ENCODE measurements around the gene NPSR1. TPM values are rescaled to one million over a fixed set of nuclear protein-coding genes. Genes with fewer than 3 reads are reported as not detected.

The NPSR1 gene
- total RNA-seq, 2 experiments from 2014 or later = not detected

GRCh38 chr7:34723866-34724490 lies 66.0 kb downstream of the NPSR1 start:
- intact Hi-C loops (cut with DNase I, micrococcal nuclease) = no loop called here
- ChIA-PET POLR2A (no interaction called here), CTCF (no interaction called here)
- DNase-seq (no peak), ATAC-seq (no peak)
- Mint-ChIP-seq H3K27ac (no peak overlapping the region), H3K4me1 (peaks cover 18% of the 10 kb centered on the region), H3K36me3 (ENCODE audit: low read depth) (no peaks in the 10 kb centered on the region), H3K4me3 (no peak overlapping the region), H3K9me3 (ENCODE audit: low read depth) (peaks cover 2% of the 10 kb centered on the region), H3K27me3 (no peaks in the 10 kb centered on the region)

- POLR2A ChIA-PET = no interaction called here
- no peak overlapping the region for H3K4me3 Mint-ChIP-seq
- no peaks in the 10 kb centered on the region for H3K27me3 Mint-ChIP-seq
- intact Hi-C loops (cut with DNase I, micrococcal nuclease) = no loop called here
- no peaks in the 10 kb centered on the region for H3K36me3 Mint-ChIP-seq (ENCODE audit: low read depth)
- peaks cover 2% of the 10 kb centered on the region for H3K9me3 Mint-ChIP-seq (ENCODE audit: low read depth)
- CTCF ChIA-PET = no interaction called here
- no peak overlapping the region for H3K27ac Mint-ChIP-seq
- no peak for ATAC-seq
- H3K4me1 Mint-ChIP-seq = peaks cover 18% of the 10 kb centered on the region
- DNase-seq = no peak
These were observed 68.2 kb downstream of the NPSR1 start for GRCh38 chr7:34726221-34726620.

DNA sequence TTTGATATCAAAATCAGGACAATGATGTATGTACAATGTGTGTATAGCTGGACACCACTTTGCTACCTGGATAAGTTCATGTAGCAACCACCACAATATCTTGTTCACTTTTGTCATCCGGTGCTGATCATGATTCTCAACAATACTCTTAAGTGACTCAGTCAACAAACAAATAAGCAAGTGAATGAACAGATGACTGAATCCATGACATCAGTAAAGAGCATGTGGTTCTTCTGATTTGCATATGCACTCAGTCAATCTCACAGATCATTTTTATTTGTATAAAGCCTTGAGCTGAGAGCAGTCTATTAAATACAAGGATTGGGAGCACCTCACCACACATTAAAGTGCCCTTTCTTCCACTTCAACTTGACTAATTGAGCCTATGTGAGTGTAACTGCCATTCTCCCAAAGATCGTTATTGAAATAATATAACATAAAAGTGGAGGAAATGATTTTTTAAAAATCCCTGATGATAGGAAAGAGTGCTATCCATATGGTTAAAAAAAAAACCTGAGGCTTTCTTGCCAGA lies 69.5 kb downstream of the NPSR1 start:
- Mint-ChIP-seq H3K27me3 (peaks cover 1% of the 10 kb centered on the region), H3K4me3 (no peak overlapping the region), H3K36me3 (ENCODE audit: low read depth) (no peaks in the 10 kb centered on the region), H3K9me3 (ENCODE audit: low read depth) (peaks cover 2% of the 10 kb centered on the region), H3K27ac (no peak overlapping the region), H3K4me1 (peaks cover 17% of the 10 kb centered on the region)
- DNase-seq = no peak
- CTCF ChIA-PET = no interaction called here
- intact Hi-C loops (cut with DNase I, micrococcal nuclease) = no loop called here
- no peak for ATAC-seq
- POLR2A ChIA-PET = no interaction called here

- Mint-ChIP-seq H3K27ac (no peak overlapping the region), H3K9me3 (ENCODE audit: low read depth) (peaks cover 2% of the 10 kb centered on the region), H3K4me1 (peaks cover 12% of the 10 kb centered on the region), H3K27me3 (peaks cover 1% of the 10 kb centered on the region), H3K4me3 (no peak overlapping the region), H3K36me3 (ENCODE audit: low read depth) (no peaks in the 10 kb centered on the region)
- ChIA-PET POLR2A (interaction anchor here (0.7 kb wide), 1 partner anchor 463 kb away, joined by 3 read pairs; no protein-coding TSS in a partner anchor), CTCF (no interaction called here)
- ATAC-seq (no peak), DNase-seq (no peak)
- intact Hi-C loops (cut with DNase I, micrococcal nuclease) = no loop called here
These were observed 70.1 kb downstream of the NPSR1 start for GRCh38 chr7:34728156-34728555.

DNA sequence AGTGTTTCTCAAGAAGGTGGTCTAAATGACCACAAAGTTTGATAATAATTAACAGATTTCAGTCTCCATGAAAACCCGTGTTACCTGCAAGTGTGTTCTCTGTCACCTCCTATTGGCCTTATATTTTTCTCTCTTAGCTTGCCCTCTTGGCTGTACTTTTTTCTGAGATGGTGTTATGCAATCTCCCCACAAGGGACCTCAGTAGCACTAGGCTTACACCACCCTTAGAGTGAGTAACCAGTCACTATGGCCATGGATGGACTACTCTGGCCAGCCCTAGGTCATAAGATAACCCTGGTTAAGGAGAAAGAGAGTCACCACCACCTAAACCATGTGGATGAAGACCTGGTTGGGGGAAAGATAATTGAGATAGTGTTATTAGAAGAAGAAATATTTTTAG lies 76.8 kb downstream of the NPSR1 start:
- POLR2A ChIA-PET = no interaction called here
- no peak for ATAC-seq

GRCh38 chr7:34735526-34735925 lies 77.5 kb downstream of the NPSR1 start:
- H3K27ac Mint-ChIP-seq = no peak overlapping the region
- no peaks in the 10 kb centered on the region for H3K36me3 Mint-ChIP-seq (ENCODE audit: low read depth)
- H3K4me3 Mint-ChIP-seq = no peak overlapping the region
- intact Hi-C loops (cut with DNase I, micrococcal nuclease) = no loop called here
- H3K9me3 Mint-ChIP-seq (ENCODE audit: low read depth) = no peaks in the 10 kb centered on the region
- H3K4me1 Mint-ChIP-seq = no peaks in the 10 kb centered on the region
- DNase-seq = no peak
- H3K27me3 Mint-ChIP-seq = peaks cover 1% of the 10 kb centered on the region
- ChIA-PET CTCF (interaction anchor here (0.8 kb wide), 1 partner anchor 60 kb away, joined by 3 read pairs; no protein-coding TSS in a partner anchor), POLR2A (interaction anchor here (0.6 kb wide), 1 partner anchor 718 kb away, joined by 6 read pairs; no protein-coding TSS in a partner anchor)
- ATAC-seq = no peak

More for the DNA sequence above, 76.8 kb downstream of the NPSR1 start:
- no peak for DNase-seq
- H3K4me1 Mint-ChIP-seq = no peaks in the 10 kb centered on the region
- H3K27ac Mint-ChIP-seq = no peak overlapping the region
- CTCF ChIA-PET = no interaction called here
- no peak overlapping the region for H3K4me3 Mint-ChIP-seq
- peaks cover 1% of the 10 kb centered on the region for H3K27me3 Mint-ChIP-seq
- no peaks in the 10 kb centered on the region for H3K9me3 Mint-ChIP-seq (ENCODE audit: low read depth)
- intact Hi-C loops (cut with DNase I, micrococcal nuclease) = no loop called here
- no peaks in the 10 kb centered on the region for H3K36me3 Mint-ChIP-seq (ENCODE audit: low read depth)

- peaks cover 2% of the 10 kb centered on the region for H3K9me3 Mint-ChIP-seq (ENCODE audit: low read depth)
- intact Hi-C loops (cut with DNase I, micrococcal nuclease) = no loop called here
- H3K4me1 Mint-ChIP-seq = no peaks in the 10 kb centered on the region
- POLR2A ChIA-PET = no interaction called here
- peaks cover 12% of the 10 kb centered on the region for H3K27me3 Mint-ChIP-seq
- no peaks in the 10 kb centered on the region for H3K36me3 Mint-ChIP-seq (ENCODE audit: low read depth)
- no peak overlapping the region for H3K27ac Mint-ChIP-seq
- H3K4me3 Mint-ChIP-seq = no peak overlapping the region
- no peak for ATAC-seq
- CTCF ChIA-PET = no interaction called here
- DNase-seq = no peak
These were observed 81.8 kb downstream of the NPSR1 start for GRCh38 chr7:34739651-34740300.

- DNase-seq = no peak
- H3K27me3 Mint-ChIP-seq = peaks cover 12% of the 10 kb centered on the region
- CTCF ChIA-PET = no interaction called here
- POLR2A ChIA-PET = no interaction called here
- H3K36me3 Mint-ChIP-seq (ENCODE audit: low read depth) = no peaks in the 10 kb centered on the region
- H3K27ac Mint-ChIP-seq = no peak overlapping the region
- H3K9me3 Mint-ChIP-seq (ENCODE audit: low read depth) = peaks cover 2% of the 10 kb centered on the region
- no peak for ATAC-seq
- no peaks in the 10 kb centered on the region for H3K4me1 Mint-ChIP-seq
- no peak overlapping the region for H3K4me3 Mint-ChIP-seq
- intact Hi-C loops (cut with DNase I, micrococcal nuclease) = no loop called here
These were observed 82.8 kb downstream of the NPSR1 start for GRCh38 chr7:34740840-34741239.

DNA sequence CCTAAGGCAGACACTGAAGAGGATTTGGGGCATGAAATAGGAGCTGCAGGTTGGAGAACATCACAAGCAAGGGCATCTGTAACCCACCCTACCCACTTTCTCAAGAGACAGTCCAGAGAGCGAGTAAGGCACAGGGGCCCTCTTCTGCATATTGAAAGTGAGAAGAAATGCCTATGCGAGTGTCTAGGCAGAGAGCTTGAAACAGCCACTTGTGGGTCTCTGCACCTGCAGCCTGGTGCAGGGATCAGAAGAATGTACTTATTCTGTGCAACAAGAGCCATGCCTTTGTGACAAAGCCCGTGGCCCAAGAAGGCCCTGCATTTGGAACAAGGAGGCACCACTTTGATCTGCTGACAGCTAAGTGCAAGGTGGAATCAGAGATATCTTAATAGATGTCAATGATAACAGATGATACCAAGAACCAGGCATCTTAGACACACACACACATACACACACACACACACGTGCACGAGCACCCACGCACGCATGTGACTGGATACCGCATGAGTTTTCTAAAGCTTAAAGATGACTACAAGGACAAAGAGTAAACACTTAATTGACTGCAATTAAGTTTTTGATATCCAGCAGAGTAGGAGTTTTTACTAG lies 89.3 kb downstream of the NPSR1 start:
- CTCF ChIA-PET = no interaction called here
- Mint-ChIP-seq H3K27me3 (peaks cover 12% of the 10 kb centered on the region), H3K4me1 (no peaks in the 10 kb centered on the region), H3K27ac (no peak overlapping the region), H3K36me3 (ENCODE audit: low read depth) (no peaks in the 10 kb centered on the region), H3K9me3 (ENCODE audit: low read depth) (peaks cover 2% of the 10 kb centered on the region), H3K4me3 (no peak overlapping the region)
- ATAC-seq = no peak
- intact Hi-C loops (cut with DNase I, micrococcal nuclease) = no loop called here
- POLR2A ChIA-PET = no interaction called here
- no peak for DNase-seq

GRCh38 chr7:34747867-34748727 lies 90.1 kb downstream of the NPSR1 start:
- ATAC-seq (no peak), DNase-seq (no peak)
- Mint-ChIP-seq H3K4me1 (no peaks in the 10 kb centered on the region), H3K4me3 (no peak overlapping the region), H3K9me3 (ENCODE audit: low read depth) (peaks cover under 1% of the 10 kb centered on the region), H3K27me3 (peaks cover 5% of the 10 kb centered on the region), H3K36me3 (ENCODE audit: low read depth) (no peaks in the 10 kb centered on the region), H3K27ac (no peak overlapping the region)
- intact Hi-C loops (cut with DNase I, micrococcal nuclease) = no loop called here
- POLR2A ChIA-PET = no interaction called here
- CTCF ChIA-PET = no interaction called here

- DNase-seq = no peak
- Mint-ChIP-seq H3K36me3 (ENCODE audit: low read depth) (no peaks in the 10 kb centered on the region), H3K4me1 (no peaks in the 10 kb centered on the region), H3K4me3 (no peak overlapping the region), H3K27me3 (peaks cover 4% of the 10 kb centered on the region), H3K27ac (no peak overlapping the region), H3K9me3 (ENCODE audit: low read depth) (no peaks in the 10 kb centered on the region)
- CTCF ChIA-PET = no interaction called here
- POLR2A ChIA-PET = no interaction called here
- intact Hi-C loops (cut with DNase I, micrococcal nuclease) = no loop called here
- ATAC-seq = no peak
These were observed 90.7 kb downstream of the NPSR1 start for GRCh38 chr7:34748728-34749089.
